Endothelial cell of umbilical vein (primary cell): ENCODE data around the gene SLC25A38.

Source experiments
- EZH2 ChIP-seq: IDR thresholded peaks from 2 replicates; pipeline ENCODE4 v1.6.1; 2012; ENCODE audit warnings: borderline replicate concordance, low read depth, mild to moderate bottlenecking, moderate library complexity, low read length, inconsistent platforms; ENCODE audit not compliant: severe bottlenecking
- FOS ChIP-seq: IDR thresholded peaks from 2 replicates; pipeline ENCODE4 v1.6.1; 2011; ENCODE audit warnings: mild to moderate bottlenecking, low read length, moderate library complexity, borderline replicate concordance; ENCODE audit not compliant: insufficient read depth
- GATA2 ChIP-seq: IDR thresholded peaks from 2 replicates; pipeline ENCODE4 v1.7.0; 2011; ENCODE audit warnings: low read depth, mild to moderate bottlenecking, moderate library complexity, mixed read lengths, low read length; ENCODE audit not compliant: insufficient read length, insufficient read depth
- JUN ChIP-seq: IDR thresholded peaks from 2 replicates; pipeline ENCODE4 v1.6.1; 2011; ENCODE audit warnings: borderline replicate concordance, low read depth; ENCODE audit not compliant: insufficient read length, insufficient read depth
- MAX ChIP-seq: IDR thresholded peaks from 2 replicates; pipeline ENCODE4 v1.6.1; 2011; ENCODE audit not compliant: insufficient read depth, insufficient read length
- MYC ChIP-seq: IDR thresholded peaks from one replicate; pipeline ENCODE4 v1.6.1; 2011; ENCODE audit warnings: mild to moderate bottlenecking, low read depth, low read length
- POLR2A ChIP-seq: IDR thresholded peaks from 2 replicates; pipeline ENCODE4 v1.6.1; 2012; ENCODE audit warnings: low read depth, mild to moderate bottlenecking, control low read depth, low read length
- POLR2AphosphoS5 ChIP-seq: IDR thresholded peaks from 2 replicates; pipeline ENCODE4 v1.6.1; 2012; ENCODE audit warnings: low read depth, mild to moderate bottlenecking, control low read depth, low read length, moderate library complexity; ENCODE audit not compliant: insufficient read depth
- TF ChIP-seq, protein P1 (sequence below), 2 donors: IDR thresholded peaks; 1 replicate in 1 of 2; 2 replicates in 1 of 2; pipeline ENCODE4 v1.5.1; 2011; ENCODE audit warnings: low read length in 2 of 2, mild to moderate bottlenecking in 2 of 2, moderate library complexity in 2 of 2, control low read depth in 1 of 2, inconsistent platforms in 1 of 2, low read depth in 1 of 2; ENCODE audit not compliant: insufficient read depth in 1 of 2; ENCODE audit errors: extremely low read depth in 1 of 2

- TF ChIP-seq, protein P1, sequence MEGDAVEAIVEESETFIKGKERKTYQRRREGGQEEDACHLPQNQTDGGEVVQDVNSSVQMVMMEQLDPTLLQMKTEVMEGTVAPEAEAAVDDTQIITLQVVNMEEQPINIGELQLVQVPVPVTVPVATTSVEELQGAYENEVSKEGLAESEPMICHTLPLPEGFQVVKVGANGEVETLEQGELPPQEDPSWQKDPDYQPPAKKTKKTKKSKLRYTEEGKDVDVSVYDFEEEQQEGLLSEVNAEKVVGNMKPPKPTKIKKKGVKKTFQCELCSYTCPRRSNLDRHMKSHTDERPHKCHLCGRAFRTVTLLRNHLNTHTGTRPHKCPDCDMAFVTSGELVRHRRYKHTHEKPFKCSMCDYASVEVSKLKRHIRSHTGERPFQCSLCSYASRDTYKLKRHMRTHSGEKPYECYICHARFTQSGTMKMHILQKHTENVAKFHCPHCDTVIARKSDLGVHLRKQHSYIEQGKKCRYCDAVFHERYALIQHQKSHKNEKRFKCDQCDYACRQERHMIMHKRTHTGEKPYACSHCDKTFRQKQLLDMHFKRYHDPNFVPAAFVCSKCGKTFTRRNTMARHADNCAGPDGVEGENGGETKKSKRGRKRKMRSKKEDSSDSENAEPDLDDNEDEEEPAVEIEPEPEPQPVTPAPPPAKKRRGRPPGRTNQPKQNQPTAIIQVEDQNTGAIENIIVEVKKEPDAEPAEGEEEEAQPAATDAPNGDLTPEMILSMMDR (IDR thresholded peaks at IDR 0.05; ENCODE audit: extremely low read depth in 1 of 2, insufficient read depth in 1 of 2, low read depth in 1 of 2, low read length in 2 of 2) = no peak
- no peak for TF ChIP-seq FOS
- TF ChIP-seq POLR2A = no peak
- peak; percentile 16 for TF ChIP-seq POLR2AphosphoS5
- TF ChIP-seq MAX = peak; percentile 83
- no peak for TF ChIP-seq EZH2
- no peak for TF ChIP-seq GATA2
- TF ChIP-seq MYC = peak; percentile 25
- TF ChIP-seq JUN = no peak
Observed at GRCh38 chr3:39428745-39429201, 45.6 kb downstream of the SLC25A38 start.
